Fibroblast of skin of scalp (primary cell): ENCODE results near the gene UBA7.
A peak's percentile ranks its signal among the peaks of the same experiment; 100 is the strongest.
"Not testable (repeated sequence)": the region's sequence is repeated elsewhere in the genome, so short reads cannot be mapped to it uniquely, and the experiment has no call there.

Experiments
- DNase-seq: peaks from one replicate; pipeline ENCODE4 v3.0.0-alpha.2; 2013

Gene UBA7

GRCh38 chr3:49781415-49782199, 32.1 kb downstream of the UBA7 start:
- no peak for DNase-seq

- not testable (repeated sequence) for DNase-seq
These were observed 32.8 kb downstream of the UBA7 start for GRCh38 chr3:49780975-49781365.

- DNase-seq, result no peak
These were observed 33.4 kb downstream of the UBA7 start for GRCh38 chr3:49780080-49780974.

GRCh38 chr3:49779358-49780079, 34.2 kb downstream of the UBA7 start:
- DNase-seq, result peak; percentile 52

- not testable (repeated sequence) for DNase-seq
These were observed 37.7 kb downstream of the UBA7 start for GRCh38 chr3:49776101-49776500.

- DNase-seq, result no peak
These were observed 38.2 kb downstream of the UBA7 start for GRCh38 chr3:49775538-49775937.

GRCh38 chr3:49772703-49773102, 41.0 kb downstream of the UBA7 start:
- no peak for DNase-seq

GRCh38 chr3:49771340-49771938, 42.3 kb downstream of the UBA7 start:
- no peak for DNase-seq

GRCh38 chr3:49769926-49770325, 43.8 kb downstream of the UBA7 start:
- DNase-seq, result no peak

GRCh38 chr3:49769286-49769915, 44.4 kb downstream of the UBA7 start:
- no peak for DNase-seq

GRCh38 chr3:49763981-49764380, 49.8 kb downstream of the UBA7 start:
- no peak for DNase-seq

- no peak for DNase-seq
These were observed 52.1 kb downstream of the UBA7 start for GRCh38 chr3:49761661-49762060.

- no peak for DNase-seq
These were observed 54.5 kb downstream of the UBA7 start for GRCh38 chr3:49759226-49759625.

- DNase-seq, result no peak
These were observed 56.6 kb downstream of the UBA7 start for GRCh38 chr3:49757197-49757596.

- no peak for DNase-seq
These were observed 57.7 kb downstream of the UBA7 start for GRCh38 chr3:49756036-49756435.
